HCT116 (cell line): Measurements from ENCODE around the gene PDE4D. TPM values are rescaled to one million over a fixed set of nuclear protein-coding genes. Genes with fewer than 3 reads are reported as not detected.

Source experiments
- ATAC-seq: fragments of 200-7000 bp; cut with Tn5 transposase; 2 replicates; pipeline ENCODE4 v1.9.1; 2020; ENCODE audit warnings: mild to moderate bottlenecking, moderate library complexity
- BruUV-seq: library from RNA; stranded (reverse); fragments of 400-500 nt; replicated peaks from 2 replicates; lab custom pipeline; 2021; lab: Mats Ljungman, UMichigan
- CTCF ChIA-PET: fragments of 300-600 bp; sonication (Branson Sonifier 250); formaldehyde crosslinking; loops from one replicate; lab custom pipeline; 2021; ENCODE audit warnings: antibody characterized with exemption; lab: Charles Lee
- POLR2A ChIA-PET: fragments of 300-600, 350-600 bp; sonication (Branson Sonifier 250); formaldehyde crosslinking; loops from one replicate; lab custom pipeline; 2021; ENCODE audit warnings: antibody characterized with exemption; lab: Charles Lee
- RAD21 ChIA-PET, 2 experiments: fragments of 300-600 bp; sonication (Branson Sonifier 250); formaldehyde crosslinking; loops; one replicate each; lab custom pipeline; 2023; ENCODE audit warnings: low total read pairs in 2 of 2; ENCODE audit not compliant: uncharacterized antibody in 2 of 2, unreplicated experiment in 2 of 2, low non-redundant PET in 1 of 2; lab: Charles Lee
- DNase-seq: peaks from one replicate; pipeline ENCODE4 v3.0.0-alpha.2; 2010; ENCODE audit warnings: low read depth, low spot score
- H2AFZ ChIP-seq: fragments of 200-600 bp; shearing (Covaris generic), sonication (generic); 2 replicates; pipeline ENCODE4 v1.6.1; 2017; ENCODE audit warnings: low read depth, mixed run types, mixed read lengths, antibody characterized with exemption, low read length; ENCODE audit not compliant: poor library complexity, severe bottlenecking
- H3K27ac ChIP-seq: 2 replicates; pipeline ENCODE4 v1.5.1; 2012; ENCODE audit warnings: low read depth, low read length
- H3K27me3 ChIP-seq: fragments of 200-600 bp; sonication (generic); 2 replicates; pipeline ENCODE4 v1.6.1; 2016; ENCODE audit warnings: mixed run types, low read length, mixed read lengths; ENCODE audit not compliant: insufficient read depth
- H3K36me3 ChIP-seq, 2 experiments: fragments of 200-500 bp in 1 of 2; fragments of 200-600 bp in 1 of 2; sonication (Bioruptor generic) in 1 of 2; sonication (generic) in 1 of 2; 2 replicates each; pipeline versions ENCODE4 v1.5.1 to v1.6.1; 2014 to 2016; ENCODE audit warnings: low read length in 2 of 2, inconsistent platforms in 1 of 2, mixed read lengths in 1 of 2, mixed run types in 1 of 2; ENCODE audit not compliant: insufficient read depth in 2 of 2, control insufficient read depth in 1 of 2
- H3K4me1 ChIP-seq, 2 experiments: fragments of 200-600 bp in 1 of 2; sonication (generic) in 1 of 2; 2 replicates each; pipeline versions ENCODE4 v1.5.1 to v1.6.1; 2012 to 2017; ENCODE audit warnings: low read length in 2 of 2, inconsistent platforms in 1 of 2, mild to moderate bottlenecking in 1 of 2, mixed read lengths in 1 of 2, mixed run types in 1 of 2, moderate library complexity in 1 of 2; ENCODE audit not compliant: insufficient read depth in 2 of 2, control insufficient read depth in 1 of 2
- H3K4me2 ChIP-seq: fragments of 200-600 bp; sonication (generic); 2 replicates; pipeline ENCODE4 v1.6.1; 2017; ENCODE audit warnings: mixed run types, low read length, mixed read lengths
- H3K4me3 ChIP-seq, 2 experiments: fragments of 200-600 bp in 1 of 2; sonication (generic) in 1 of 2; replicated peaks in 1 of 2; 2 replicates each; pipeline ENCODE4 v1.5.1; 2011 to 2016; ENCODE audit warnings: low read length in 2 of 2, control low read depth in 1 of 2, low read depth in 1 of 2, mild to moderate bottlenecking in 1 of 2, mixed read lengths in 1 of 2, mixed run types in 1 of 2
- H3K79me2 ChIP-seq: fragments of 200-600 bp; sonication (generic); 2 replicates; pipeline ENCODE4 v1.6.1; 2017; ENCODE audit warnings: mild to moderate bottlenecking, mixed run types, low read length, moderate library complexity, mixed read lengths; ENCODE audit not compliant: insufficient read depth
- H3K9ac ChIP-seq: fragments of 200-600 bp; sonication (generic); 2 replicates; pipeline ENCODE4 v1.6.1; 2016; ENCODE audit warnings: low read length, mixed read lengths
- H3K9me2 ChIP-seq: fragments of 200-600 bp; sonication (generic), shearing (Covaris generic); 2 replicates; pipeline ENCODE4 v1.6.1; 2017; ENCODE audit warnings: mixed run types, mild to moderate bottlenecking, moderate library complexity; ENCODE audit not compliant: insufficient read depth
- H3K9me3 ChIP-seq, 2 experiments: fragments of 200-500 bp in 1 of 2; fragments of 200-600 bp in 1 of 2; sonication (Bioruptor generic) in 1 of 2; sonication (generic) in 1 of 2; 2 replicates each; pipeline ENCODE4 v1.6.1; 2014 to 2017; ENCODE audit warnings: low read length in 2 of 2, mixed read lengths in 2 of 2, inconsistent platforms in 1 of 2, low read depth in 1 of 2, mild to moderate bottlenecking in 1 of 2, mixed run types in 1 of 2, moderate library complexity in 1 of 2; ENCODE audit not compliant: control insufficient read depth in 1 of 2, insufficient read depth in 1 of 2
- H4K20me1 ChIP-seq: fragments of 200-600 bp; sonication (generic), shearing (Covaris generic); 2 replicates; pipeline ENCODE4 v1.6.1; 2017; ENCODE audit warnings: mixed run types, mild to moderate bottlenecking, moderate library complexity; ENCODE audit not compliant: insufficient read depth
- CBX3 ChIP-seq: IDR thresholded peaks from 2 replicates; pipeline ENCODE4 v1.6.1; 2012; ENCODE audit warnings: low read depth
- CEBPB ChIP-seq: IDR thresholded peaks from 2 replicates; pipeline ENCODE4 v1.6.1; 2012; ENCODE audit warnings: low read depth
- ELF1 ChIP-seq: IDR thresholded peaks from 2 replicates; pipeline ENCODE4 v1.6.1; 2012; ENCODE audit warnings: low read depth, borderline replicate concordance
- EZH2phosphoT487 ChIP-seq: fragments of 200-600 bp; IDR thresholded peaks from 2 replicates; pipeline ENCODE4 v1.6.1; 2018; ENCODE audit warnings: antibody characterized with exemption, borderline replicate concordance
- FOSL1 ChIP-seq: IDR thresholded peaks from 2 replicates; pipeline ENCODE4 v1.6.1; 2012; ENCODE audit warnings: low read depth
- JUND ChIP-seq: IDR thresholded peaks from 2 replicates; pipeline ENCODE4 v1.6.1; 2012
- MAX ChIP-seq: IDR thresholded peaks from 2 replicates; pipeline ENCODE4 v1.6.1; 2012
- POLR2A ChIP-seq: IDR thresholded peaks from 2 replicates; pipeline ENCODE4 v1.7.0; 2011; ENCODE audit warnings: borderline replicate concordance; ENCODE audit not compliant: insufficient read depth, insufficient read length; ENCODE audit errors: extremely low read depth
- POLR2AphosphoS5 ChIP-seq: IDR thresholded peaks from 2 replicates; pipeline ENCODE4 v1.6.1; 2011; ENCODE audit warnings: mild to moderate bottlenecking, low read depth, low read length, moderate library complexity
- RAD21 ChIP-seq: IDR thresholded peaks from 2 replicates; pipeline ENCODE4 v1.6.1; 2012; ENCODE audit warnings: low read depth, mild to moderate bottlenecking
- SIN3A ChIP-seq: IDR thresholded peaks from 2 replicates; pipeline ENCODE4 v1.6.1; 2012; ENCODE audit warnings: low read depth
- SP1 ChIP-seq: IDR thresholded peaks from 2 replicates; pipeline ENCODE4 v1.6.1; 2012; ENCODE audit warnings: low read depth
- SRF ChIP-seq: IDR thresholded peaks from 2 replicates; pipeline ENCODE4 v1.6.1; 2012; ENCODE audit warnings: low read depth
- TCF7L2 ChIP-seq: IDR thresholded peaks from 2 replicates; pipeline ENCODE4 v1.7.0; 2011; ENCODE audit warnings: borderline replicate concordance, inconsistent platforms; ENCODE audit not compliant: insufficient read depth, insufficient read length; ENCODE audit errors: extremely low read depth
- ZFX ChIP-seq: fragments of 450-650 bp; IDR thresholded peaks from 2 replicates; pipeline ENCODE4 v1.6.1; 2017
- ZNF274 ChIP-seq: fragments of 200-500 bp; sonication (Bioruptor generic); IDR thresholded peaks from 2 replicates; pipeline ENCODE4 v1.6.1; 2014; ENCODE audit warnings: mild to moderate bottlenecking, low read depth, low read length, inconsistent platforms
- intact Hi-C: fragments of 100-400 bp; cut with micrococcal nuclease; formaldehyde crosslinking; loops from 2 replicates; pipeline ENCODE4 v1.10.0; 2022
- total RNA-seq: library from RNA; stranded (reverse); gene quantifications from one replicate; pipeline ENCODE4 v1.2.1, GENCODE V29; 2021; ENCODE audit not compliant: unreplicated experiment
- TF ChIP-seq, protein P1 (sequence below): IDR thresholded peaks from 2 replicates; pipeline ENCODE4 v1.6.1; 2011; ENCODE audit warnings: mild to moderate bottlenecking, low read length, moderate library complexity; ENCODE audit not compliant: insufficient replicate concordance; ENCODE audit errors: extremely low read depth
- TF ChIP-seq, protein P2 (sequence below): IDR thresholded peaks from 2 replicates; pipeline ENCODE4 v1.6.1; 2012

Gene PDE4D
- total RNA-seq, 1 experiment from 2014 or later: 1.1 TPM

- DNase-seq (no peak), ATAC-seq (no peak)
- Histone ChIP-seq H3K9me2 (no peaks in the 10 kb centered on the region), H3K36me3 (no peaks in the 10 kb centered on the region), H3K4me1 (peaks cover 4 to 14% of the 10 kb centered on the region in 2 experiments), H4K20me1 (no peaks in the 10 kb centered on the region), H3K9ac (no peak overlapping the region), H2AFZ (no peak overlapping the region), H3K27me3 (no peaks in the 10 kb centered on the region), H3K4me3 (no peak overlapping the region), H3K4me2 (no peak overlapping the region), H3K9me3 (no peaks in the 10 kb centered on the region), H3K27ac (no peak overlapping the region), H3K79me2 (no peaks in the 10 kb centered on the region)
- TF ChIP-seq POLR2A: no peak
- no peak for TF ChIP-seq ZNF274
- TF ChIP-seq SP1: no peak
- no peak for TF ChIP-seq SRF
- no peak for TF ChIP-seq JUND
- no peak for TF ChIP-seq POLR2AphosphoS5
- no peak for TF ChIP-seq ZFX
- POLR2A ChIA-PET: no interaction called here
- RAD21 ChIA-PET: no interaction called here
- CTCF ChIA-PET: no interaction called here
- BruUV-seq: no TSS peak
- intact Hi-C loops: no loop called here
Measured at GRCh38 chr5:59132131-59132530, 761.4 kb downstream of the PDE4D start.

DNA sequence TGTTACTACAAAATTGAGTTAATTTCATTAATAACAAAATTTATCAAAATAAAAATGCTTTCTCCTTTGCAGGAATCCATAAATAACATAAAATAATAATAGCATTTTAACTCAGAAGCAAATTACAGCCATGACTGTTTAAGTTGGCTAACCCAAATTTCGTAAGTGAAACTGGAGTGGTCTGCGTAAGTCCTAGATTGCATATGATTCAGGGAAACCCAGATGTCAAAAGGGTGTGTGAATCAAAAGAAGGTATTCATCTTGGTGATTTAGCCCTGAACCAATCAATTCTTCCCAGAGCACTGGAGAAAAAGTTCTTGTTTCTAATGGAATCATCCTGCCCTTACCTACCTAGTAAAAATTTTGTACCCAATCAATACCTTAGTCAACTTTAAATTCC lies 763.1 kb downstream of the PDE4D start:
- Histone ChIP-seq H2AFZ (no peak overlapping the region), H3K9me3 (no peaks in the 10 kb centered on the region), H3K4me3 (no peak overlapping the region), H3K27ac (no peak overlapping the region), H3K9me2 (no peaks in the 10 kb centered on the region)
- no TSS peak for BruUV-seq
- ChIA-PET RAD21 (no interaction called here), POLR2A (no interaction called here)
- DNase-seq: no peak
- TF ChIP-seq FOSL1: no peak
- TF ChIP-seq, protein P1, sequence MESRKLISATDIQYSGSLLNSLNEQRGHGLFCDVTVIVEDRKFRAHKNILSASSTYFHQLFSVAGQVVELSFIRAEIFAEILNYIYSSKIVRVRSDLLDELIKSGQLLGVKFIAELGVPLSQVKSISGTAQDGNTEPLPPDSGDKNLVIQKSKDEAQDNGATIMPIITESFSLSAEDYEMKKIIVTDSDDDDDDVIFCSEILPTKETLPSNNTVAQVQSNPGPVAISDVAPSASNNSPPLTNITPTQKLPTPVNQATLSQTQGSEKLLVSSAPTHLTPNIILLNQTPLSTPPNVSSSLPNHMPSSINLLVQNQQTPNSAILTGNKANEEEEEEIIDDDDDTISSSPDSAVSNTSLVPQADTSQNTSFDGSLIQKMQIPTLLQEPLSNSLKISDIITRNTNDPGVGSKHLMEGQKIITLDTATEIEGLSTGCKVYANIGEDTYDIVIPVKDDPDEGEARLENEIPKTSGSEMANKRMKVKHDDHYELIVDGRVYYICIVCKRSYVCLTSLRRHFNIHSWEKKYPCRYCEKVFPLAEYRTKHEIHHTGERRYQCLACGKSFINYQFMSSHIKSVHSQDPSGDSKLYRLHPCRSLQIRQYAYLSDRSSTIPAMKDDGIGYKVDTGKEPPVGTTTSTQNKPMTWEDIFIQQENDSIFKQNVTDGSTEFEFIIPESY: no peak
- TF ChIP-seq EZH2phosphoT487: no peak
- TF ChIP-seq ELF1: no peak
- no peak for TF ChIP-seq MAX
- no peak for TF ChIP-seq POLR2A
- no peak for TF ChIP-seq ZNF274
- TF ChIP-seq TCF7L2: no peak
- TF ChIP-seq ZFX: no peak
- TF ChIP-seq, protein P2, sequence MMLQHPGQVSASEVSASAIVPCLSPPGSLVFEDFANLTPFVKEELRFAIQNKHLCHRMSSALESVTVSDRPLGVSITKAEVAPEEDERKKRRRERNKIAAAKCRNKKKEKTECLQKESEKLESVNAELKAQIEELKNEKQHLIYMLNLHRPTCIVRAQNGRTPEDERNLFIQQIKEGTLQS: no peak
- TF ChIP-seq CBX3: no peak
- TF ChIP-seq SIN3A: no peak
- TF ChIP-seq RAD21: no peak
- TF ChIP-seq CEBPB: no peak
- TF ChIP-seq, all 23 proteins: peak for 0
- Histone ChIP-seq H3K9ac (no peak overlapping the region), H3K79me2 (no peaks in the 10 kb centered on the region), H3K4me2 (no peak overlapping the region), H3K36me3 (no peaks in the 10 kb centered on the region), H4K20me1 (no peaks in the 10 kb centered on the region), H3K27me3 (no peaks in the 10 kb centered on the region), H3K4me1 (peaks cover 15 to 24% of the 10 kb centered on the region in 2 experiments)
- no peak for ATAC-seq
- CTCF ChIA-PET: no interaction called here
- intact Hi-C loops: no loop called here
